ENCODE measurements around the gene PNN. TPM values are rescaled to one million over a fixed set of nuclear protein-coding genes. Genes with fewer than 3 reads are reported as not detected.

Gene PNN
- total RNA-seq, 1 experiment from 2014 or later, result 167 TPM

- Histone ChIP-seq H3K79me1 (ENCODE audit: insufficient read depth, low read depth, low read length, poor library complexity, severe bottlenecking) (peaks cover 4% of the 10 kb centered on the region), H3T11ph (ENCODE audit: low read length) (no peak overlapping the region), H3K23ac (ENCODE audit: insufficient read length, low read depth, low read length) (no peak overlapping the region), H2BK5ac (ENCODE audit: insufficient read length, low read length) (no peak overlapping the region), H2AFZ (ENCODE audit: low read length) (no peak overlapping the region), H2BK12ac (ENCODE audit: insufficient read length, low read depth, low read length) (no peak overlapping the region), H4K5ac (ENCODE audit: insufficient read length, low read depth, low read length) (no peak overlapping the region), H2BK15ac (ENCODE audit: low read depth, low read length) (no peak overlapping the region), H3K23me2 (ENCODE audit: insufficient read length, low read depth, low read length, poor library complexity, severe bottlenecking) (no peaks in the 10 kb centered on the region), H3K27me3 (ENCODE audit: insufficient read depth, low read length) (no peaks in the 10 kb centered on the region), H4K8ac (replicated peaks; ENCODE audit: insufficient read length, low read depth, low read length) (no peak overlapping the region), H2BK120ac (ENCODE audit: low read depth, low read length, poor library complexity, severe bottlenecking) (no peak overlapping the region), H3K14ac (ENCODE audit: insufficient read depth, low read length) (no peak overlapping the region), H2BK20ac (ENCODE audit: low read depth, low read length, poor library complexity, severe bottlenecking) (no peak overlapping the region), H3K79me2 (ENCODE audit: insufficient read depth, low read length) (no peaks in the 10 kb centered on the region), H3K4ac (ENCODE audit: low read depth, low read length) (no peak overlapping the region), H4K91ac (ENCODE audit: insufficient read length, low read depth, low read length) (no peak overlapping the region), H2AK5ac (ENCODE audit: insufficient read length, low read length) (no peak overlapping the region), H3K9ac (ENCODE audit: extremely low read depth, insufficient read length, low read length) (no peak overlapping the region), H3K18ac (ENCODE audit: insufficient read length, low read depth, low read length) (no peak overlapping the region), H4K20me1 (ENCODE audit: control insufficient read depth, insufficient read depth, insufficient read length) (no peaks in the 10 kb centered on the region), H3K9me3 (ENCODE audit: control insufficient read depth, low read depth, low read length) (no peaks in the 10 kb centered on the region), H3K27ac (ENCODE audit: insufficient read length, low read depth, low read length) (no peak overlapping the region), H3K4me2 (ENCODE audit: insufficient read depth, insufficient read length, low read length) (no peak overlapping the region), H3K56ac (ENCODE audit: insufficient read length, low read depth, low read length) (no peak overlapping the region), H3K4me1 (ENCODE audit: insufficient read depth, low read length) (no peaks in the 10 kb centered on the region)
- H3K36me3 Mint-ChIP-seq (ENCODE audit: insufficient read depth in 1 of 3, low read depth in 3 of 3), result peaks cover 1 to 41% (median 23%) of the 10 kb centered on the region in 3 experiments; a peak in 6 of 7 replicates
- H3K27me3 Mint-ChIP-seq (ENCODE audit: low read depth), result no peaks in the 10 kb centered on the region
- DNase-seq, result no peak
- no peak overlapping the region for H3K4me3 Mint-ChIP-seq
- no peaks in the 10 kb centered on the region for H3K4me1 Mint-ChIP-seq
- no peak overlapping the region for H3K27ac Mint-ChIP-seq
- TF ChIP-seq, protein P1, sequence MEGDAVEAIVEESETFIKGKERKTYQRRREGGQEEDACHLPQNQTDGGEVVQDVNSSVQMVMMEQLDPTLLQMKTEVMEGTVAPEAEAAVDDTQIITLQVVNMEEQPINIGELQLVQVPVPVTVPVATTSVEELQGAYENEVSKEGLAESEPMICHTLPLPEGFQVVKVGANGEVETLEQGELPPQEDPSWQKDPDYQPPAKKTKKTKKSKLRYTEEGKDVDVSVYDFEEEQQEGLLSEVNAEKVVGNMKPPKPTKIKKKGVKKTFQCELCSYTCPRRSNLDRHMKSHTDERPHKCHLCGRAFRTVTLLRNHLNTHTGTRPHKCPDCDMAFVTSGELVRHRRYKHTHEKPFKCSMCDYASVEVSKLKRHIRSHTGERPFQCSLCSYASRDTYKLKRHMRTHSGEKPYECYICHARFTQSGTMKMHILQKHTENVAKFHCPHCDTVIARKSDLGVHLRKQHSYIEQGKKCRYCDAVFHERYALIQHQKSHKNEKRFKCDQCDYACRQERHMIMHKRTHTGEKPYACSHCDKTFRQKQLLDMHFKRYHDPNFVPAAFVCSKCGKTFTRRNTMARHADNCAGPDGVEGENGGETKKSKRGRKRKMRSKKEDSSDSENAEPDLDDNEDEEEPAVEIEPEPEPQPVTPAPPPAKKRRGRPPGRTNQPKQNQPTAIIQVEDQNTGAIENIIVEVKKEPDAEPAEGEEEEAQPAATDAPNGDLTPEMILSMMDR (conservative IDR thresholded peaks at IDR 0.05), result no peak
- H3K9me3 Mint-ChIP-seq, result no peaks in the 10 kb centered on the region
- no CpG with 5 or more reads among the region's 6 CpGs for WGBS (ENCODE audit: extremely low coverage, insufficient read length, low lambda C conversion rate)
These were observed 17.6 kb upstream of the PNN start for GRCh38 chr14:39157491-39157890.

Data from H9 (cell line).